PFSK-1 (cell line): ENCODE measurements around the gene LEFTY1.

ENCODE experiments used
- POLR2AphosphoS5 ChIP-seq: IDR thresholded peaks from 2 replicates; pipeline ENCODE4 v1.6.1; 2012; ENCODE audit warnings: low read depth, mild to moderate bottlenecking, control low read depth, low read length, moderate library complexity
- SIN3A ChIP-seq: IDR thresholded peaks from 2 replicates; pipeline ENCODE4 v1.6.1; 2012; ENCODE audit warnings: mild to moderate bottlenecking, low read length, moderate library complexity, borderline replicate concordance; ENCODE audit not compliant: insufficient read depth

DNA sequence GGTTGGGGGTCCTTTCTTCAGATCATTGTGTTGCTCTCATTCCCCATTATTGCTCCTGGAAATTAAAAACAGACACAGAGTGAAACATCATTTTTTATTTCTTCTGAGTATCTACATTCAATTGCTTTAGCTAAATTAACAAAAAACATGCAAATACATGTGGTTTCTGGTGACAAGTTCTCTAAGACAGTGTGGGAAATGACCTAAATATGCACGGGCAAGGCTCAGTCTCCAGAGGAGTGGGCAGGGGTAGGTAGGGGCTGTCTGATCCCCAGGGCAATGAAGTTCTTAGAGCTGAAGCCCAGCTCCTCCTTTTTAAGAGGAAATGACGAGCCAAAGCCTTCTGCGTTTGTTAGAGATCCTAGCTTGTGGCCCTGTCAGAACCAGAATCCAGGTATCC is 47.6 kb upstream of the LEFTY1 start:
- TF ChIP-seq SIN3A (no peak), POLR2AphosphoS5 (no peak)
